Stomach smooth muscle (tissue), 2 donors: Measurements from ENCODE around the gene ZNF337.

ENCODE experiments used
- H3K27ac ChIP-seq: one replicate; pipeline ENCODE4 v1.7.0; 2013; ENCODE audit warnings: mild to moderate bottlenecking, low read length, inconsistent platforms
- H3K27me3 ChIP-seq, 2 donors: one replicate each; pipeline ENCODE4 v1.7.0; 2013; ENCODE audit warnings: low read length in 2 of 2; ENCODE audit not compliant: insufficient read depth in 2 of 2, control insufficient read depth in 1 of 2
- H3K36me3 ChIP-seq, 2 donors: one replicate each; pipeline ENCODE4 v1.7.0; 2013; ENCODE audit warnings: low read length in 2 of 2; ENCODE audit not compliant: control insufficient read depth in 2 of 2, insufficient read depth in 2 of 2
- H3K4me1 ChIP-seq: one replicate; pipeline ENCODE4 v1.7.0; 2013; ENCODE audit warnings: low read length; ENCODE audit not compliant: control insufficient read depth, insufficient read depth
- H3K4me3 ChIP-seq, 2 donors: one replicate each; pipeline ENCODE4 v1.7.0; 2013; ENCODE audit warnings: low read length in 2 of 2
- H3K9ac ChIP-seq, 2 donors: one replicate each; pipeline ENCODE4 v1.7.0; 2013; ENCODE audit warnings: low read length in 2 of 2, mild to moderate bottlenecking in 1 of 2
- H3K9me3 ChIP-seq, 2 donors: one replicate each; pipeline ENCODE4 v1.7.0; 2013; ENCODE audit warnings: low read length in 2 of 2; ENCODE audit not compliant: control insufficient read depth in 2 of 2
- donor health status: healthy.
- donor health status: Pancreatic carcinoma.

ZNF337 gene

DNA sequence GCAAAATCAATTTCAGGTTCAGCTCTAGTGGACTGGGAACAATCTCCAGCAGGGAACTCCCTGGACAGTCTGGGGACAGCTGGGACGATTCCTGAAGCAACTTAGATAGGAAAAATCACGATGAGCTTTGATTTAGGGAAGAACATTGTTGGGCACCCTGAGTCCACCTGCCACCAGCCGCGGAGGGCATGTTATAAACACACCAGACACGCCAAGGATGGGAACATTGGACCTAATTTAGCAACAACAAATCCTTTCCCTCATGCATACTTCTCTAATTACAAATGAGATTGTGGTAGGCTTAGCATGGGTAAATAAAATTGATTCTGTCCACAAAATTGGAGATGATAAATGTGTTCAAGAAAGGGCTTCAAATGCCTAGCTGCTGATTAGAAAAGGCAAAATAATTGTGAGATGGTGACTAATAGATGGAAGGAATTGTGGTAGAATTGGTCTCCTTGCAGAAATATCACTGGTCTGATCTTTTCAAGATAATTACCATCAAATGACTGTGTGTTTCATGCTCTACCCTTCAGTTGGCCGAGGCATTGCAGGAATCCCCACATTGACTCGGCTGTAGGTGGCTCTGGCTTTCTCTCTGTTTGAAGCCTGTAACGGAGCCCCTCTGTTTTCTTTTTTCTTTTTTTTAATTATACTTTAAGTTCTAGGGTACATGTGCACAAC, 66.7 kb downstream of the ZNF337 start:
- no peaks in the 10 kb centered on the region for H3K4me1 ChIP-seq
- no peaks in the 10 kb centered on the region for H3K36me3 ChIP-seq
- no peaks in the 10 kb centered on the region for H3K27me3 ChIP-seq
- no peak overlapping the region for H3K27ac ChIP-seq
- no peaks in the 10 kb centered on the region for H3K9me3 ChIP-seq
- no peak overlapping the region for H3K9ac ChIP-seq
- no peak overlapping the region for H3K4me3 ChIP-seq

DNA sequence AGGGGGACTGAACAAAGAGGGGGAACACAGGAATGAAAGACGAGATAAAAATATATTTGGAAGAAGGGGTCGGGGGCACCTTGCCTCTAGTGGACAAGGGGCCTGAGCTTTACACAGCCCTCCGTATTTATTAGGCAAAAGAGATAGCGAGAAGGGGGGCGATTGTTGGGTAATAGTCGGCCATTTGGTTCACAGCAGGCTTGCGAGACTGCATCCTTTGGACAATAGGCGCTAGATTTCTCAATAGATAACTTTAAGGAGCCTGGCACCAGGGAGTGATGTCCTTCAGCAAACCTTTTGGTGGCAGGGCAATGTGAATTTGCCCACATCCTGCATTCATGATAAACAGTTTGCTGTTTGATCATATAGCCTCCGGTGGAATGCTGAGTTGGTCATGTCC, 69.9 kb downstream of the ZNF337 start:
- Histone ChIP-seq H3K9ac (no peak overlapping the region), H3K27ac (no peak overlapping the region), H3K9me3 (no peaks in the 10 kb centered on the region), H3K4me3 (no peak overlapping the region), H3K36me3 (no peaks in the 10 kb centered on the region), H3K27me3 (no peaks in the 10 kb centered on the region), H3K4me1 (peaks cover 9% of the 10 kb centered on the region)

DNA sequence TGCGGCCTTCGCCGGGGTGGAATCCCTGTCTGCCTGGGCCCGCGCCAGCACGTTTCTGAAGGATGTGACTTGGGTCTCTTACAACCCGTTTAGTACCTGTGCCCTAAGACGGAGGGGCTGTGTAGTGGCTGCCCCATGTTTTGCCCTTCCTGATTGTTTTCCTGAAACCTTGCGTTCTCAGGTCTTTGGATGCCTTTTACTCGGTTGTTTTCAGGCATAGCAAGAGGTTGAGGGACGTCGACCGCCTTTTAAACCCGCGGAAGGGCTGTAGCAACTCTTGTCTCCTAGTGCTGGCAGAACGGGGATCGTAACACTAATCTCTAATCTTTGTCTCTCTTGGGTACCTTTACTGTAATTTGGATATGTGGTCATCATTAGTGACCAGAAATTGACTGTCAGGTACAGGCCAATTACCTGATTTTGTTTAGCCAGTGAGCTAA, 72.1 kb downstream of the ZNF337 start:
- Histone ChIP-seq H3K27me3 (no peaks in the 10 kb centered on the region), H3K36me3 (no peaks in the 10 kb centered on the region), H3K27ac (peak overlapping the region; percentile 89), H3K9me3 (no peaks in the 10 kb centered on the region), H3K4me3 (peak overlapping the region; percentile 77 to 88), H3K9ac (peak overlapping the region; percentile 83 to 91), H3K4me1 (peaks cover 9% of the 10 kb centered on the region)
